Bronchial epithelial cell (primary cell): Measurements from ENCODE around the gene PCDHGB5. TPM values are rescaled to one million over a fixed set of nuclear protein-coding genes. Genes with fewer than 3 reads are reported as not detected.
"Not testable (repeated sequence)": the region's sequence is repeated elsewhere in the genome, so short reads cannot be mapped to it uniquely, and the experiment has no call there.

Experiments
- DNase-seq: peaks from one replicate; pipeline ENCODE4 v3.0.0-alpha.2; 2010; ENCODE audit warnings: low read depth
- FAIRE-seq: peaks from 2 replicates; lab custom pipeline; 2011; peaks lifted over from hg19 to GRCh38; lab: Jason Lieb, UNC
- H3K27me3 ChIP-seq: 2 replicates; pipeline ENCODE4 v1.5.1; 2011; ENCODE audit warnings: low read length; ENCODE audit not compliant: control insufficient read depth, insufficient read depth
- H3K36me3 ChIP-seq: 2 replicates; pipeline ENCODE4 v1.5.1; 2011; ENCODE audit warnings: low read length; ENCODE audit not compliant: control insufficient read depth, insufficient read depth
- H3K4me3 ChIP-seq: 2 replicates; pipeline ENCODE4 v1.5.1; 2011; ENCODE audit warnings: mild to moderate bottlenecking, low read depth, low read length, control low read depth
- total RNA-seq: library from RNA; depleted of rRNA; stranded (reverse); fragments of >200 nt; gene quantifications from 2 replicates; pipeline ENCODE4 v1.2.1, GENCODE V29; 2014
- TF ChIP-seq, protein P1 (sequence below): IDR thresholded peaks from 2 replicates; pipeline ENCODE4 v1.5.1; 2011; ENCODE audit warnings: mild to moderate bottlenecking, moderate library complexity, low read length, control low read depth, inconsistent platforms; ENCODE audit not compliant: insufficient read depth, severe bottlenecking

PCDHGB5 gene
- total RNA-seq, 1 donor from 2014 or later = 2.4 TPM

DNA sequence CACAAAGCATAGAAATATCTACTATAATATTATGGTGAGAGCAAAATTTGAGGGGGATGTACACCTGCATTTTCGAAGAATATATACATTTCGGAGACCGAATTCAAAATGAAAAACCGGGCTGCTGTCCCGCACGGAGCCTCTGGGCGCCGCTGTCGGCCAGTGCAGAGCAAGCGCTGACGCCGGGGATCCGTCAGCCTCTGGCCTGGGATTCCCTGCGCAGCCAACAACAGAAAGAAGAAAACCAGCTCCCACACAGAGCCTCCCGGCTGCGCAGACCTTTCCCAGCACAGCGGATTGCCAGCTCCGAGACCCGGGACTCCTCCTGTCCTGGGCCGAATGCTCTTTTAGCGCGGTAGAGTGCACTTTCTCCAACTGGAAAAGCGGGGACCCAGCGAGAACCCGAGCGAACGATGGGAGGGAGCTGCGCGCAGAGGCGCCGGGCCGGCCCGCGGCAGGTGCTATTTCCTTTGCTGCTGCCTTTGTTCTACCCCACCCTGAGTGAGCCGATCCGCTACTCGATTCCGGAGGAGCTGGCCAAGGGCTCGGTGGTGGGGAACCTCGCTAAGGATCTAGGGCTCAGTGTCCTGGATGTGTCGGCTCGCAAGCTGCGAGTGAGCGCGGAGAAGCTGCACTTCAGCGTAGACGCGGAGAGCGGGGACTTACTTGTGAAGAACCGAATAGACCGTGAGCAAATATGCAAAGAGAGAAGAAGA is 10.2 kb downstream of the PCDHGB5 start, which contains the start of gene PCDHGB6:
TSS of gene PCDHGB6 (plus strand) at position 232 of the 716 bp plus-strand sequence. CDS start at position 414, 182 bp downstream.
- not testable (repeated sequence) for H3K36me3 ChIP-seq, H3K27me3 ChIP-seq, FAIRE-seq
- TF ChIP-seq, protein P1, sequence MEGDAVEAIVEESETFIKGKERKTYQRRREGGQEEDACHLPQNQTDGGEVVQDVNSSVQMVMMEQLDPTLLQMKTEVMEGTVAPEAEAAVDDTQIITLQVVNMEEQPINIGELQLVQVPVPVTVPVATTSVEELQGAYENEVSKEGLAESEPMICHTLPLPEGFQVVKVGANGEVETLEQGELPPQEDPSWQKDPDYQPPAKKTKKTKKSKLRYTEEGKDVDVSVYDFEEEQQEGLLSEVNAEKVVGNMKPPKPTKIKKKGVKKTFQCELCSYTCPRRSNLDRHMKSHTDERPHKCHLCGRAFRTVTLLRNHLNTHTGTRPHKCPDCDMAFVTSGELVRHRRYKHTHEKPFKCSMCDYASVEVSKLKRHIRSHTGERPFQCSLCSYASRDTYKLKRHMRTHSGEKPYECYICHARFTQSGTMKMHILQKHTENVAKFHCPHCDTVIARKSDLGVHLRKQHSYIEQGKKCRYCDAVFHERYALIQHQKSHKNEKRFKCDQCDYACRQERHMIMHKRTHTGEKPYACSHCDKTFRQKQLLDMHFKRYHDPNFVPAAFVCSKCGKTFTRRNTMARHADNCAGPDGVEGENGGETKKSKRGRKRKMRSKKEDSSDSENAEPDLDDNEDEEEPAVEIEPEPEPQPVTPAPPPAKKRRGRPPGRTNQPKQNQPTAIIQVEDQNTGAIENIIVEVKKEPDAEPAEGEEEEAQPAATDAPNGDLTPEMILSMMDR = peak; percentile 65
- peak within 1 kb of the TSS; percentile 18 for H3K4me3 ChIP-seq
- peak; percentile 18 for DNase-seq

DNA sequence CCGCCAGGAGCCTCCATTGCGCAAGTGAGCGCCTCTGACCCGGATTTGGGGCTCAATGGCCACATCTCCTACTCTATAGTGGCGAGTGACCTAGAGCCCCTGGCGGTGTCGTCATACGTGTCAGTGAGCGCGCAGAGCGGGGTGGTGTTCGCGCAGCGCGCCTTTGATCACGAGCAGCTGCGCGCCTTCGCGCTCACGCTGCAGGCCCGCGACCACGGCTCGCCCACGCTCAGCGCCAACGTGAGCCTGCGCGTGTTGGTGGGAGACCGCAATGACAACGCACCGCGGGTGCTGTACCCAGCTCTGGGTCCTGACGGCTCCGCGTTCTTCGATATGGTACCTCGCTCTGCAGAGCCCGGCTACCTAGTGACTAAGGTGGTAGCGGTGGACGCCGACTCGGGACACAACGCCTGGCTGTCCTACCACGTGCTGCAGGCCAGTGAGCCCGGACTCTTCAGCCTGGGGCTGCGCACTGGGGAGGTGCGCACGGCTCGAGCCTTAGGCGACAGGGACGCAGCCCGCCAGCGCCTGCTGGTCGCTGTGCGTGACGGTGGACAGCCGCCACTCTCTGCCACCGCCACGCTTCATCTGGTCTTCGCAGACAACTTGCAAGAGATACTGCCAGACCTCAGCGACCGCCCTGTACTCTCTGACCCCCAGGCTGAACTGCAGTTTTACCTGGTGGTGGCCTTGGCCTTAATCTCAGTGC is 12.0 kb downstream of the PCDHGB5 start:
- FAIRE-seq = no peak

DNA sequence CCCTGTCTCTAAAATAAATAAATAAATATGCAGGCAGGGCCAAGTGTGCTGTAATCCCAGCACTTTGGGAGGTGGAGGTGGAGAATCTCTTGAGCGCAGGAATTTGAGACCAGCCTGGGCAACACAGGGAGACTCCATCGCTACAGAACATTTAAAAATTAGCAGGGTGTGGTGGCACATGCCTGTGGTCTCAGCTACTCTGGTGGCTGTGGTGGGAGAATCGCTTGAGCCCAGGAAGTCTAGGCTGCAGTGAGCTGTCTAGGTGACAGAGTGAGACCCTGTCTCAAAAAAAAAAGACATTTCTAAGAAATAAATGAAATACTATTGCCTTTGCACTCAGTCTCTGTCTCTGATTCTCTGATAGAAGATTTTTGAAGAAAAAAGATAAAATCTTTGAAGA is 13.8 kb downstream of the PCDHGB5 start:
- Histone ChIP-seq H3K4me3 (no peak overlapping the region), H3K36me3 (no peaks in the 10 kb centered on the region), H3K27me3 (peaks cover 2% of the 10 kb centered on the region)
- TF ChIP-seq, protein P1 = no peak
- no peak for FAIRE-seq
- DNase-seq = no peak

More for the DNA sequence above, 12.0 kb downstream of the PCDHGB5 start:
- no peak for DNase-seq
- no peak overlapping the region for H3K4me3 ChIP-seq
- TF ChIP-seq, protein P1 = no peak
- peaks cover 2% of the 10 kb centered on the region for H3K27me3 ChIP-seq
- H3K36me3 ChIP-seq = no peaks in the 10 kb centered on the region

DNA sequence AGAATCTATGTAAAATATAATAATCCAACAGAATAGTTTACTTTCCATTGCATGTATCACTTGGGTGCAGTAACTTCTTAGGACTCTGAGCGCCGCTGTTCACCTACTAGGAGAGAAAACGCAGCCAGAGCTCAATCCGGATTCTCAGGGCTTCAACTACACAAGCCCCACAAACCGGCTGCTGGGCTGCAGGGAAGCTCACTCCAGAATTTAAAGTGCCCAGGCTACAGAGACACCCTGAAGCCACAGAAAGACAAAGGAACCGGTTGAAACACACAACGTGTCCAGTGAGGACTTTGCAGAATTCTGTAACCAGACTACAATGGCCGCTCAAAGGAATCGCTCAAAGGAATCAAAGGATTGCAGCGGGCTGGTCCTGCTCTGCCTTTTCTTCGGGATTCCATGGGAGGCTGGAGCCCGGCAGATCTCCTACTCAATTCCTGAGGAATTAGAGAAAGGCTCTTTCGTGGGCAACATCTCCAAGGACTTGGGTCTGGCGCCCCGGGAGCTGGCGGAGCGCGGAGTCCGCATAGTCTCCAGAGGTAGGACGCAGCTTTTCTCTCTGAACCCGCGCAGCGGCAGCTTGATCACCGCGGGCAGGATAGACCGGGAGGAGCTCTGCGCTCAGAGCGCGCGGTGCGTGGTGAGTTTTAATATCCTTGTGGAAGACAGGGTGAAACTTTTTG is 15.2 kb downstream of the PCDHGB5 start, which contains the start of gene PCDHGA10:
TSS of gene PCDHGA10 (plus strand) at position 134 of the 686 bp plus-strand sequence. CDS start at position 323, 189 bp downstream.
- Histone ChIP-seq H3K36me3 (no peaks in the 10 kb centered on the region), H3K27me3 (peaks cover 2% of the 10 kb centered on the region), H3K4me3 (peak within 1 kb of the TSS; percentile 35)
- TF ChIP-seq, protein P1 = peak; percentile 57
- DNase-seq (peak; percentile 63), FAIRE-seq (no peak)

DNA sequence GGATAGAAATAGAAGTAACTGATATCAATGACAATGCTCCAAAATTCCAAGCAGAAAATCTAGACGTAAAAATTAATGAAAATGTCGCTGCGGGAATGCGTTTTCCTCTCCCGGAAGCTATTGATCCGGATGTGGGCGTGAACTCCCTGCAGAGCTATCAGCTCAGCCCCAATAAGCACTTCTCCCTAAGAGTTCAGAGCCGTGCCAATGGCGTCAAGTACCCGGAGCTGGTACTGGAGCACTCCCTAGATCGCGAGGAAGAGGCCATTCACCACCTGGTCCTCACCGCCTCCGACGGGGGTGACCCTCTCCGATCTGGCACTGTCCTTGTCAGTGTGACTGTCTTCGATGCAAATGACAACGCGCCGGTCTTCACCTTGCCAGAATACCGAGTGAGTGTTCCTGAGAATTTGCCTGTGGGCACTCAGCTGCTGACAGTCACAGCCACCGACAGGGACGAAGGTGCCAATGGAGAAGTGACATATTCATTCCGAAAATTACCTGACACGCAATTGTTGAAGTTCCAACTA is 15.9 kb downstream of the PCDHGB5 start:
- H3K27me3 ChIP-seq = peaks cover 2% of the 10 kb centered on the region

GRCh38 chr5:141414548-141415274 is 17.0 kb downstream of the PCDHGB5 start:
- not testable (repeated sequence) for H3K27me3 ChIP-seq, H3K36me3 ChIP-seq, H3K4me3 ChIP-seq, DNase-seq
- FAIRE-seq = peak; percentile 7

More for the DNA sequence above, 15.9 kb downstream of the PCDHGB5 start:
- DNase-seq (no peak), FAIRE-seq (no peak)
- TF ChIP-seq, protein P1 = no peak
- Histone ChIP-seq H3K4me3 (peak overlapping the region; percentile 35), H3K36me3 (no peaks in the 10 kb centered on the region)

DNA sequence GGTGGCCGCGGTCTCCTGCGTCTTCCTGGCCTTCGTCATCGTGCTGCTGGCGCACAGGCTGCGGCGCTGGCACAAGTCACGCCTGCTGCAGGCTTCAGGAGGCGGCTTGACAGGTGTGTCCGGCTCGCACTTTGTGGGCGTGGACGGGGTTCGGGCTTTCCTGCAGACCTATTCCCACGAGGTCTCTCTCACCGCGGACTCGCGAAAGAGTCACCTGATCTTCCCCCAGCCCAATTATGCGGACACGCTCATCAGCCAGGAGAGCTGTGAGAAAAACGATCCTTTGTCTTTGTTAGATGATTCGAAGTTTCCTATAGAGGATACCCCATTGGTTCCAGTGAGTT is 17.5 kb downstream of the PCDHGB5 start:
- not testable (repeated sequence) for DNase-seq, H3K4me3 ChIP-seq, FAIRE-seq, H3K27me3 ChIP-seq, H3K36me3 ChIP-seq
